Endothelial cell of hepatic sinusoid (primary cell): ENCODE data around the gene WDR59.
"Not testable (repeated sequence)": the region's sequence is repeated elsewhere in the genome, so short reads cannot be mapped to it uniquely, and the experiment has no call there.

Experiments used
- in situ Hi-C: cut with HindIII; loops from 2 replicates; pipeline ENCODE4 v1.10.0; 2017; ENCODE audit warnings: low sequenced_read_pairs

The WDR59 gene

GRCh38 chr16:74908759-74909158, 76.2 kb downstream of the WDR59 start:
- in situ Hi-C loops = not testable (repeated sequence)

- in situ Hi-C loops = no loop called here
These were observed 80.8 kb downstream of the WDR59 start for GRCh38 chr16:74903901-74904678.

GRCh38 chr16:74903120-74903519, 81.8 kb downstream of the WDR59 start:
- in situ Hi-C loops = no loop called here

DNA sequence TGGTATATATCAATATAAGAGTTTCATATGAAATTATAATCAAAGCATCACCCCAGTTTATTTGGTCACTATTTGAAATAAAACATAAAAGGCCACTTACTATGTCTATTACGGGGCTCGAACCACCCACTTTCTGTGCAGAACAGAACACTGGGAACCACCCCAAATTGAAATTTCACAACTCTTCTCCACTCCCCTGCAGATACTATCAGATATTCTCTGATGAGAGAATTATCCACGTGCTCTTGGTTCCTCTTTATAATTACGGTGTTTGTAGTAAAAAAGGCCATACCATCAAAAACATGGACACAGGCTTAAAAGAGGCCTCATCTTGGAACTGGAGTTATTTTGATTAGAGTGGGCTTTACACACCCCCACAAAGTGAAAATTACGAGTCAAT, 82.8 kb downstream of the WDR59 start:
- in situ Hi-C loops = no loop called here

- in situ Hi-C loops = no loop called here
These were observed 83.3 kb downstream of the WDR59 start for GRCh38 chr16:74901606-74902005.

GRCh38 chr16:74899816-74900215, 85.1 kb downstream of the WDR59 start:
- in situ Hi-C loops = no loop called here

DNA sequence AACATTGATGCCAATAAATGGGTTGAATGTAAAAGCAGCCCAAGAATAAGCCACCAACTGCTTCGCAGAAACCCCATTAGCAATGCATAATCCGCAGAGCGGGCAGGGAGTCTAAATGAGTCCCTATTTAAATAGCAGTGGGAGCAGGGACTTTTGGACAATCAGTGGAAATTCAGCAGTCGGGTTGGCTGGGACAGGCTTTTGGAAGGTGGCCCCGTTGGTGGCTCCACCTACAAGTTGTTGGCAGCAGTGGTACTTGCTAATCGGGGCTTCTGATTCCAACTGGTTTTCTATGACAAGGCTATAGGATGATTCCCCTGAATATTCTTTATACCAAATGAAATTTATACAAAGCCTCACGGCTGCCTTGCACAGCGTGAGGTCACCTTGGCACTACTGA, 86.3 kb downstream of the WDR59 start:
- in situ Hi-C loops = no loop called here

GRCh38 chr16:74896389-74897370, 88.2 kb downstream of the WDR59 start:
- in situ Hi-C loops = no loop called here

- in situ Hi-C loops = no loop called here
These were observed 91.4 kb downstream of the WDR59 start for GRCh38 chr16:74893541-74893940.

DNA sequence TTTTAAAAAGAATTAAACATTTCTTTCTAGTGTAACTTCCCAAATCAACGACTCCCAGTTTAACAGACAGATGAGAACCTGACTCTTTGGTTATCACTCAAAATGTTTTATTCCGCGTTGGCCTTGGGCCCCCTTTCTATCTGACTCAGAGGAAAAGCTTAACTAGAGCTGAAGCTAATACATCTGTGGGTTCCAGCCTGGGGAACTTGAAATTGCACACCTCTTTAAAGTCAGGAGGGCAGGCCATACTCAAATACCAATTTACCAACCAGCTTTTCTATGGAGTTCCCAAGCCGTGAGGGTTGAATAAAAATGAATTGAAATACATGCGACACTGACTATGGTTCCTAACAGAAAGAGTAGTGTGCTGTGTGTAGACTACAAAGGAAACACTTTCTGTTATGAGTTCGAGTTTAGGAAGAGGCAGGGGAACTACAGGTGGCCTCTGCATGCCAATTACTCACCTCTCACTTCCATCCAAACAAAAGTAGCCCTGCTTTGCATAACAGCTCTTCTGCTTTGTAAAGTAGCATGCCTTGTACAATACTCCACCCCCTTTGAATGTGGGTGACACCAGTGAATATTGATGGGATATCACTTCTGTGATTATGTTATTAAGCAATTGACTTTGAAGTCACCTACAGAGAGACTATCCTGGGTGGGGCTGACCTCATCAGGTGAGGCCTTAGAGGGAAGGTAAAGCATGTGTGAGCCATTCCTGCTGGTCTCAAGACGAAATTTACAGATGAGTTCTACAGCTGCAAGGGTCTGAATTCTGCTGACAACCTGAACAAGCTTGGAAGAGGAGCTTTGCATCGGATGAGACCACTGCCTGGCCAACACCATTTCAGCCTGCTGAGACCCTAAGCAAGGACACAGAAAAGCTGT, 92.1 kb downstream of the WDR59 start:
- in situ Hi-C loops = no loop called here

- in situ Hi-C loops = no loop called here
These were observed 96.0 kb downstream of the WDR59 start for GRCh38 chr16:74888888-74889287.

DNA sequence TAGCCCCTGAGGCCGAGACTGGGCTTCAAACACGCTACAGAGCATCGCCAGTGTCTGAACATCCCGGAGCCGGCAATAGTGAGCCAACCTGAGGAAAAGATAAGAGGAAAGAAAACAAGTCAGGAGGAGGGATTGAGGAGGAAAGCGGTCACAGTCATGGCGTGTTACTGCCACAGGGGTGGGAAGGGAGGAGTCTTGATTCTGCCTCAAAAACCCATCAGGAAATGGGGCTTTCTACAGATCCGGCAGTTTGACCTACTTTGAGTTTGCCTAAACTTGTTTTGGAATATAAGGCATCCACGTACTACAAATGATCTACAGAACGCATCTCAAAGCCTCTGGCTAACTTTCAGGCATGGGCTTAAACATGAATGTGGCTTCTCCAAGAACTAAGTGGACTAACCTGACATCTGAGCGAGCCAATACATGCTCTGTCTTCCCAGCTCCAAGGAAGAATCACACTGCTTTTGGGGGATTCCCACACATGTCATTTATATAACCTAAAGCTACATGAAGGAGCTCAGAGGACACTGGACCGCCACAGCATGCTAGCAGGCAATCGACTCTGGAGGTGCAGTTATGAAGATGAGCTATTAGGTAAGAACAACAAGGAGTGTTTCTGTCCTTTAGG, 96.6 kb downstream of the WDR59 start:
- in situ Hi-C loops = no loop called here

GRCh38 chr16:74887084-74887483, 97.8 kb downstream of the WDR59 start:
- in situ Hi-C loops = no loop called here

GRCh38 chr16:74877706-74878105, 107.2 kb downstream of the WDR59 start:
- in situ Hi-C loops = no loop called here

- in situ Hi-C loops = no loop called here
These were observed 109.9 kb downstream of the WDR59 start for GRCh38 chr16:74874912-74875546.

DNA sequence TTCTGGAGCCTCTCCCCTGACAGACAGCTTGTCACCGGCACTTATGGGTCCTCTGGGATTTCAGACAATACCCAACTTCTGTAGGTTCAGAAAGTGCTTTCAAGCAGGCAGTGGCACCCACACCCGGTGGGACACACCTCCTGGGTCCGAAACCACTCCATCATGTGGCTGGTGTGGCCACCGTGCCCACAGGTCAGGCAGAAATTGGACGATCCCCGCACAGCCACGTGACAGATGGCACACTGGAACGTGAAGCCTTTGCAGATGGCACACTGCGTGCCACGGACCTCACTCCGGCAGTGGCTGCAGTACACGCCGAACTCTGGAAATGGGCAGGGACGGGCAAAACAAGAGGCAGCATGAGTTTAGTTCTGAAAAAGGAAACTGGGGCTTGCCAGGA, 110.8 kb downstream of the WDR59 start:
- in situ Hi-C loops = no loop called here

DNA sequence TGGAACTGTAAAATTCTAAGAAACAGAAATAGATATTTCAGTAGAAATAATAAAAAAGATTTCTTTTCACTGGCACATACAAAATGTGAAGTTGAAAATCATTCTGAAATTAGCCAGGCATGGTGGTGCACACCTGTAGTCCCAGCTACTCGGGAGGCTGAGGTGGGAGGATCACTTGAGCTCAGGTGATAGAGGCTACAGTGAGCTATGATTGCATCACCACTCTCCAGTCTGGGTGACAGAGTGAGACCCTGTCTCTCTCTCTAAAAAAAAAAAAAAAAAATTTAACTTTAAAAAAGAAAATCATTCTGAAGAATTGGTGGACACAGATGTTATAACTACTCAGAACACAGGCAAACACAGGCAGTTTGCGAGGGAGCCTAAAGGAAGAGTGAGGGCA, 112.6 kb downstream of the WDR59 start:
- in situ Hi-C loops = no loop called here

DNA sequence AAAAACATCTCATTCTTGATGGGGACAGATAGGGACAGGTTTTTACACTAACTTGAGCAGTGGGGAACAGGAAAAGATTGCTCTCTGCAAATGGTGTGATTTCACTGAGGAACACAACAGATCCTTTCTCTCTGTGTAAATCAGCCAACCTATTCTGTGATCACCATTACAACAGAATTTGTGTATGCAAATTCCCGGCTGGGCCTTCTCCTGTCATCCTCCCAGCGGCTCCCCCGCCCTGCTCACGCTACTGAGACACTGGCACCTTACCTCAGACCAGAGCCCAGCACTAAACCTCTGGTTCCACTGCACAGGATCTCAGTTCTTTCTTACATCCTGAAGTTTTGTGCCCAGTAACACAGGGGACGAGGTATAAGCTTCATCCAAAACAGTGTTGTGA, 113.3 kb downstream of the WDR59 start:
- in situ Hi-C loops = no loop called here

DNA sequence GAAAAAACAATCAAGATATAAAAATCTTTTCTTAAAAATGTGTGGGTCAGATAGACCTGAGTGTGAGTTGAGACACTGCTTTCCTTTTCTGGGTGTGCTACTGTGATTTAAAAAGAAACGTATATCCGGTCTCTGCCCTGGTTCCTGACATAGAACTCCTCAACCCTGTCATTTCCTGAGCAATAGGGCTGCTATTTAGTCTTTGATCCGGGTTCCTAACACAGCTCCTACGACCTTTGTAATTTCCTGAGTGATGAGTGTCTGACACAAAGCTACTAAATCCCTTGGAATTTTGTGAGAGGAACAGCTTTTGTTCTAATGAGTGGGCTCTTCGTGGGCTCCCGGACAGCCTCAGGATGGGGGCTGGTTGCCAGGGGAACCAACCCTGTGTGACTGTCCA, 116.4 kb downstream of the WDR59 start:
- in situ Hi-C loops = loop anchor here (5.0 kb wide), 1 partner anchor 46 kb away; no protein-coding TSS in a partner anchor

- in situ Hi-C loops = loop anchor here (5.0 kb wide), 1 partner anchor 46 kb away; no protein-coding TSS in a partner anchor
These were observed 116.9 kb downstream of the WDR59 start for GRCh38 chr16:74868035-74868434.
